ENCODE data around the gene CARD10. TPM values are rescaled to one million over a fixed set of nuclear protein-coding genes. Genes with fewer than 3 reads are reported as not detected.
A peak's percentile ranks its signal among the peaks of the same experiment; 100 is the strongest.

Gene CARD10
- total and polyA plus RNA-seq, 2 of the 13 experiments (the other 11 are each of a cell fraction or from before 2014, with no cell fraction given) = 35.2 to 55.8 TPM

DNA sequence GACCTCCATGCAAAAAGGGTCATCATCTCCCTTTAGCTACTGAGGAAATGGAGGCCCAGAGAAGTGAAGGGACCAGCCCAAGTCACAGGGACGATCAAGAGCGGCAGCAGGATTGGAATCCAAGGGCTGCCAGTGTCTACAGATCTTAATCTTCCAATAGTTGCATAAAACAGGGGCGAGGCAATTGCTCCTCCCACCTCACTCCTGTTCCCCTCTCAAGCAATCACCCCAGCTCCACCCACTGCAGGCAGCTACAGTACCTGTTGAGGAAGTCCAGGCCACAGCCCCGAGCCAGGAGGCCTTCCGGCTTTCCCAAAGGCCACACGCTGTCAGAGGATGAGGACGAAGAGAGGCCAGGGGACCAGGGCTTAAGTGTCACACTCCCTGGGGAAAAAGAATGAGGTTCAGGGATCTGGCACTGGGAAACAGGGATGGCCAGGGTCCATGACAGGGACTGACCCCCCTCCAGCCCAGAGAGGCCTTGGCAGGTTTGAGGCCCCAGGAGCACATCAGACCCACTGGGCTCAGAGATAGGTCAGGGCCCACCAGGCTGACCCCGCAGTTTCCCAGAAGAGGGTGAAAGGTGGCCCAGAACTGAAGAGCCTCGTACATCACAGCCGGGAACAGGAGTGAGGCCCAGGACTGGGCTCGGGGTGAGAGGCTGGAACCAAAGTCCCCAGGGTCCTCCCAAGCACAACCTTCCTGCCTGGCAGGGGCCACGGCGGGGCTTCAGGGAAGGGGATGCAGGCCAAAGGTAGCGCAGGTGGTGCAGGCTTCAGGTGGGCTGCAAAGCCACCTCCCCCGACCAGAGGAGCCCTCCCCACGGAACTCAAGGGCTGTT lies 16.7 kb downstream of the CARD10 start (continued):
- no peak for TF ChIP-seq THAP7 (CRISPR knock-in tag; IDR thresholded peaks at IDR 0.05)
- TF ChIP-seq ZHX1 (CRISPR knock-in tag; IDR thresholded peaks at IDR 0.05; ENCODE audit: low read depth) = no peak; the same call in 1 of the 2 replicates
- TF ChIP-seq ZNF615 (CRISPR knock-in tag; IDR thresholded peaks at IDR 0.05; ENCODE audit: borderline replicate concordance) = no peak; the same call in 1 of the 2 replicates
- TF ChIP-seq, protein P1, sequence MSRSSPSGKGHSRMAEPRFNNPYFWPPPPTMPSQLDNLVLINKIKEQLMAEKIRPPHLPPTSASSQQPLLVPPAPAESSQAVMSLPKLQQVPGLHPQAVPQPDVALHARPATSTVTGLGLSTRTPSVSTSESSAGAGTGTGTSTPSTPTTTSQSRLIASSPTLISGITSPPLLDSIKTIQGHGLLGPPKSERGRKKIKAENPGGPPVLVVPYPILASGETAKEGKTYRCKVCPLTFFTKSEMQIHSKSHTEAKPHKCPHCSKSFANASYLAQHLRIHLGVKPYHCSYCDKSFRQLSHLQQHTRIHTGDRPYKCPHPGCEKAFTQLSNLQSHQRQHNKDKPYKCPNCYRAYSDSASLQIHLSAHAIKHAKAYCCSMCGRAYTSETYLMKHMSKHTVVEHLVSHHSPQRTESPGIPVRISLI (CRISPR knock-in tag; IDR thresholded peaks at IDR 0.05; ENCODE audit: borderline replicate concordance) = no peak
- no peak for TF ChIP-seq CHCHD3 (CRISPR knock-in tag; IDR thresholded peaks at IDR 0.05)
- no peak; the same call in 1 of the 2 replicates for TF ChIP-seq SIX4 (CRISPR knock-in tag; IDR thresholded peaks at IDR 0.05)
- TF ChIP-seq, protein P2, sequence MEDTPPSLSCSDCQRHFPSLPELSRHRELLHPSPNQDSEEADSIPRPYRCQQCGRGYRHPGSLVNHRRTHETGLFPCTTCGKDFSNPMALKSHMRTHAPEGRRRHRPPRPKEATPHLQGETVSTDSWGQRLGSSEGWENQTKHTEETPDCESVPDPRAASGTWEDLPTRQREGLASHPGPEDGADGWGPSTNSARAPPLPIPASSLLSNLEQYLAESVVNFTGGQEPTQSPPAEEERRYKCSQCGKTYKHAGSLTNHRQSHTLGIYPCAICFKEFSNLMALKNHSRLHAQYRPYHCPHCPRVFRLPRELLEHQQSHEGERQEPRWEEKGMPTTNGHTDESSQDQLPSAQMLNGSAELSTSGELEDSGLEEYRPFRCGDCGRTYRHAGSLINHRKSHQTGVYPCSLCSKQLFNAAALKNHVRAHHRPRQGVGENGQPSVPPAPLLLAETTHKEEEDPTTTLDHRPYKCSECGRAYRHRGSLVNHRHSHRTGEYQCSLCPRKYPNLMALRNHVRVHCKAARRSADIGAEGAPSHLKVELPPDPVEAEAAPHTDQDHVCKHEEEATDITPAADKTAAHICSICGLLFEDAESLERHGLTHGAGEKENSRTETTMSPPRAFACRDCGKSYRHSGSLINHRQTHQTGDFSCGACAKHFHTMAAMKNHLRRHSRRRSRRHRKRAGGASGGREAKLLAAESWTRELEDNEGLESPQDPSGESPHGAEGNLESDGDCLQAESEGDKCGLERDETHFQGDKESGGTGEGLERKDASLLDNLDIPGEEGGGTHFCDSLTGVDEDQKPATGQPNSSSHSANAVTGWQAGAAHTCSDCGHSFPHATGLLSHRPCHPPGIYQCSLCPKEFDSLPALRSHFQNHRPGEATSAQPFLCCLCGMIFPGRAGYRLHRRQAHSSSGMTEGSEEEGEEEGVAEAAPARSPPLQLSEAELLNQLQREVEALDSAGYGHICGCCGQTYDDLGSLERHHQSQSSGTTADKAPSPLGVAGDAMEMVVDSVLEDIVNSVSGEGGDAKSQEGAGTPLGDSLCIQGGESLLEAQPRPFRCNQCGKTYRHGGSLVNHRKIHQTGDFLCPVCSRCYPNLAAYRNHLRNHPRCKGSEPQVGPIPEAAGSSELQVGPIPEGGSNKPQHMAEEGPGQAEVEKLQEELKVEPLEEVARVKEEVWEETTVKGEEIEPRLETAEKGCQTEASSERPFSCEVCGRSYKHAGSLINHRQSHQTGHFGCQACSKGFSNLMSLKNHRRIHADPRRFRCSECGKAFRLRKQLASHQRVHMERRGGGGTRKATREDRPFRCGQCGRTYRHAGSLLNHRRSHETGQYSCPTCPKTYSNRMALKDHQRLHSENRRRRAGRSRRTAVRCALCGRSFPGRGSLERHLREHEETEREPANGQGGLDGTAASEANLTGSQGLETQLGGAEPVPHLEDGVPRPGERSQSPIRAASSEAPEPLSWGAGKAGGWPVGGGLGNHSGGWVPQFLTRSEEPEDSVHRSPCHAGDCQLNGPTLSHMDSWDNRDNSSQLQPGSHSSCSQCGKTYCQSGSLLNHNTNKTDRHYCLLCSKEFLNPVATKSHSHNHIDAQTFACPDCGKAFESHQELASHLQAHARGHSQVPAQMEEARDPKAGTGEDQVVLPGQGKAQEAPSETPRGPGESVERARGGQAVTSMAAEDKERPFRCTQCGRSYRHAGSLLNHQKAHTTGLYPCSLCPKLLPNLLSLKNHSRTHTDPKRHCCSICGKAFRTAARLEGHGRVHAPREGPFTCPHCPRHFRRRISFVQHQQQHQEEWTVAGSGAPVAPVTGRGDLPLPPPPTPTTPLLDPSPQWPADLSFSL (CRISPR knock-in tag; IDR thresholded peaks at IDR 0.05) = no peak
- 0 out of 2 replicates have a peak, but pooled peaks have one; percentile 13 for TF ChIP-seq ZNF589 (CRISPR knock-in tag; conservative IDR thresholded peaks at IDR 0.05)
- TF ChIP-seq, protein P3, sequence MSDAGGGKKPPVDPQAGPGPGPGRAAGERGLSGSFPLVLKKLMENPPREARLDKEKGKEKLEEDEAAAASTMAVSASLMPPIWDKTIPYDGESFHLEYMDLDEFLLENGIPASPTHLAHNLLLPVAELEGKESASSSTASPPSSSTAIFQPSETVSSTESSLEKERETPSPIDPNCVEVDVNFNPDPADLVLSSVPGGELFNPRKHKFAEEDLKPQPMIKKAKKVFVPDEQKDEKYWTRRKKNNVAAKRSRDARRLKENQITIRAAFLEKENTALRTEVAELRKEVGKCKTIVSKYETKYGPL (CRISPR knock-in tag; IDR thresholded peaks at IDR 0.05) = 0 out of 2 replicates have a peak, but pooled peaks have one; percentile 26
- TF ChIP-seq JUN (CRISPR knock-in tag; IDR thresholded peaks at IDR 0.05) = no peak
- no peak for TF ChIP-seq FOSL1 (CRISPR knock-in tag; IDR thresholded peaks at IDR 0.05; ENCODE audit: borderline replicate concordance)
- TF ChIP-seq ZNF710 (CRISPR knock-in tag; IDR thresholded peaks at IDR 0.05; ENCODE audit: borderline replicate concordance) = no peak

All from HepG2 (cell line).